DND-41 (cell line): ENCODE data around the gene TTR.

Experiments
- CTCF ChIP-seq: IDR thresholded peaks from 2 replicates; pipeline ENCODE4 v1.5.1; 2012; ENCODE audit warnings: borderline replicate concordance, low read length, moderate library complexity, mild to moderate bottlenecking; ENCODE audit not compliant: poor library complexity, severe bottlenecking; ENCODE audit errors: extremely low read depth
- EZH2 ChIP-seq: IDR thresholded peaks from 3 replicates; pipeline ENCODE4 v1.6.1; 2012; ENCODE audit warnings: borderline replicate concordance, low read depth, mild to moderate bottlenecking, moderate library complexity, low read length, inconsistent platforms; ENCODE audit not compliant: severe bottlenecking

GRCh38 chr18:31586616-31587015 lies 5.1 kb upstream of the TTR start:
- TF ChIP-seq CTCF: no peak
- no peak for TF ChIP-seq EZH2
